Stimulated activated CD8-positive, alpha-beta memory T cell treated with anti-CD3 and anti-CD28 coated beads, Interleukin-4, amount 100 ng/mL, for 1 hour (primary cell): ENCODE data around the gene CACNG1.
"Not testable (repeated sequence)": the region's sequence is repeated elsewhere in the genome, so short reads cannot be mapped to it uniquely, and the experiment has no call there.

Experiments
- DNase-seq, 2 donors: peaks; one replicate each; pipeline ENCODE4 v3.0.0-alpha.2; 2020; ENCODE audit warnings: low read depth in 2 of 2, low spot score in 1 of 2

Gene CACNG1

DNA sequence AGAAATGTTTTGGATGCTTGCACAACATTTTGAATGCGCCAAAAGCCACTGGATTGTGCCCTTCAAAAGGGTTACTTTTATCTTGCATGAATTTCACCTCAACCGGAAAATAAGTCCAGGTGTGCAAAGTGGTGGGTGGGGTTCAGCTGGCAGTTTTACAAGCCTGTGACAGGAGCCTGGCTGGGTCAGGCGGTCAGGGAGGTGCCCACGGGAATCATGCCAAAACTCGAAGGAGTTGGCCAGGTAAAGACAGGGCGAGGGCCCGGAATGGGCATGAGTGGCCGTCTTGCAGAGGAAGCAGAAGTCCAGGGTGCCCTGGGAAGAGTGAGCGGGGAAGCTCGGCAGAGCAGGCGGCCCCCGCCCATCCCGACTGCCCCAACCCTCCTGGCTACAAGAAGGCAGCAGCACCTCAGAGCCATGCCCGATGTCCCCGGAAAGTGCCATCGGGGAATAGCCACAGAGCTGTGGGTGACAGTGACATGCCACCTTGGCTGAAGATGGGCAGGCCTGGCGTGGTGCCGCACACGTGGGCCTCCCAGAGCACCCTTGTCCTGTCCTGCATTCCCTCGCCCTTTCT lies 19.1 kb upstream of the CACNG1 start:
- DNase-seq = no peak

DNA sequence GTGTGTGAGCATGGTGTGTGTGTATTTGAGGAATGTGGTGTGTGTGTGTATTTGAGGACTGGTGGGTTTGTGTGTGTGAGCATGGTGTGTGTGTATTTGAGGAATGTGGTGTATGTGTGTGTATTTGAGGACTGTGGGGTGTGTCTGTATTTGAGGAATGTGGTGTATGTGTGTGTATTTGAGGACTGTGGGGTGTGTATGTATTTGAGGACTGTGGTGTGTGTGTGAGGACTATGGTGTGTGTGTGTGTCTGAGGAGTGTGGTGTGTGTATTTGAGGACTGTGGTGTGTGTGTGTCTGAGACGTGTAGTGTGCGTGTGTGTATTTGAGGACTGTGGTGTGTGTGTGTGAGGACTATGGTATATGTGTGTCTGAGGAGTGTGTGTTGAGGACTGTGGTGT lies 18.0 kb upstream of the CACNG1 start:
- no peak for DNase-seq

DNA sequence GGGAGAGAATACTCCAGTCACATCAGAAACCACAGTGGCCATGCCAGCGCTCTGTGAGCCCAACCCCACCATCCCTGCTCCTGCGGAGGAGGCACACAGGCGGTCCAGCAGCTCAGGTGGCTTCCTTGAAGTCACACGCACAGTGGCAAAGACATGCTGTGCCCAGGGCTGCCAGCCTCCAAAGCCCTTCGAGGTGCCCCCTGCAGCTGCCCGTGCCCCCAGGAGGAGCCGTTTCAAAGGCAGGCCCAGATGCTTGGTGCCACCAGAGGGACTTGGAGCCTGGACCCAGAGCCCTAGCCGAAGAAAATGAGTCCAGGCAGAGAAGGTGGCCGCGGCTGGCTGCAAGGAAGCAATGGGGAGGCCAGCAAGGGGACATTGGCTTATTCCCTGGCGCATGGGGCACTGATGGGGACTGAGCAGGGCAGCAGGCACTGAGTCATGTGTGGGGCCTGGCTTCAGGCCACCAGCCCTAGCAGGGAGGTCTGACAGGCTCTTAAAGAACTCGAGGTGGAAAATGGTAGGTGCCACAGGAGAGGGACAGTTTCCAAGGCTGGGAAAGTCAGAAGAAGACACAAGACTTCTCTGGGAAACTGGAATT lies 17.2 kb upstream of the CACNG1 start:
- no peak for DNase-seq

DNA sequence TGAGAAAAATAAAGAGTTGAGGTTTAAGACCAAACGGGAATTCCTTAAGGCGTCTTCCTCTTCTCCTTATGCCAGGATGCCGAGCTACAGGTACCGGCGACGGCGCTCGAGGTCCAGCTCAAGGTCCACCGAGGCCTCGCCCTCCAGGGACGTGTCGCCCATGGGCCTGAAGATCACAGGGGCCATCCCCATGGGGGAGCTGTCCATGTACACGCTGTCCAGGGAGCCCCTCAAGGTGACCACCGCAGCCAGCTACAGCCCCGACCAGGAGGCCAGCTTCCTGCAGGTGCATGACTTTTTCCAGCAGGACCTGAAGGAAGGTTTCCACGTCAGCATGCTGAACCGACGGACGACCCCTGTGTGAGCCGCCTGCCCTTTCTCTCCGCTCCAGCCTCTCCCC lies 13.7 kb upstream of the CACNG1 start:
- DNase-seq = no peak

DNA sequence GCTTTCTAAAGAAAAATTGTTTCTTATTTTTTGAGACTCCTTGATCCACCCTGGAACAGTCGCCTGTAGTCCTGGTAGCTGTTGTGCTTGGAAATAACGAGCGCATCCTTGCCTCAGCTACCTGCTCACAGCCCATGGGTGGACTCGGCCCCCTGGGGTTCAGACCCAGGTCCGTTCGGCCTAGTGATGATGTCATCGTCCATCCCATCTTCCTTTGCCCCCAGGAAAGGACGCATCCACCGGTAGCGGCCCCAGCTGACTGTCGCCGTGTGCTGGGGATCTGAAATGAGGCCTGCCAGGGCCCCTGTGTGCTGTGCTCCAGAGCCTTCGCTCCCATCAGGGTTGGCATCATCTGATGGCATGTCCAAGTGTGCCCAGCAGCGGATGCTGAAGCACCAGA lies 12.0 kb upstream of the CACNG1 start:
- no peak for DNase-seq

DNA sequence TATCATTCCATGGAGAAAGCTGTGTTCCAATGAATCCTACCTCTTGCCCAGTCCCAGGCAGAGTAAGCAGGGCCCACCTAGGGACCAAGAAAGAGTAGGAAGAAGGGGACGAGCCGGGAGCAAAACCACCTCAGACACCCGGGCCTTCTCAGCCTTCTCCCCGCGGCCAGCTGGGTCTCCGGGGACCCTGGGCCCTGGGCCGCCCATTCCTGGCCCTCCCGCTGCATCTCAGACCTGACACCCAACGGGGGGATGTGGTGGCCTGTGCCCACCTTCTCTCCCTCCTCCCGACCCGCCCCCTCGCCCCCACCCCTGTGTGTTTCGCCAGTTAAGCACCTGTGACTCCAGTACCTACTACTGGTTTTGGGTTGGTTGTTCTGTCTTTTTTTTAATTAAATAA lies 11.4 kb upstream of the CACNG1 start:
- no peak for DNase-seq

DNA sequence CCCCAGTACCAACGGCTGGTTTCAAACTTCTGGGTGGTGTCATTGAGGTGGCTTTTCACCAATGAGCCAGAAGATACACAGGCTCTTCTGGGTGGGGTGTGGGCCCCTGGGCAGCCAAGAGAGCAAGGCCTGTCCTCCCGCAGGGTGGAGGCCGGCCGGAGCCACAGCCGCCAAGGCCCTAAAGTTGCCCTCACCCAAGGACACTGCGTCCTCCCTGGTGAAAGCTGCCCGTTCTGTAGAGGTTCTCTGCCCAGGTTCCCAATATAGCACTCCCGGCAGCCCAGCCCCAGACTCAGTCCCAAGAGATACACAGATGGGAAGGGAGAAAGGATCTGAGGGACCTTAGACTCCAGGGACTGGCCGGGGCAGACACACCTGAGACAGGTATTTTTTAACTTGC lies 10.7 kb upstream of the CACNG1 start:
- DNase-seq = no peak

DNA sequence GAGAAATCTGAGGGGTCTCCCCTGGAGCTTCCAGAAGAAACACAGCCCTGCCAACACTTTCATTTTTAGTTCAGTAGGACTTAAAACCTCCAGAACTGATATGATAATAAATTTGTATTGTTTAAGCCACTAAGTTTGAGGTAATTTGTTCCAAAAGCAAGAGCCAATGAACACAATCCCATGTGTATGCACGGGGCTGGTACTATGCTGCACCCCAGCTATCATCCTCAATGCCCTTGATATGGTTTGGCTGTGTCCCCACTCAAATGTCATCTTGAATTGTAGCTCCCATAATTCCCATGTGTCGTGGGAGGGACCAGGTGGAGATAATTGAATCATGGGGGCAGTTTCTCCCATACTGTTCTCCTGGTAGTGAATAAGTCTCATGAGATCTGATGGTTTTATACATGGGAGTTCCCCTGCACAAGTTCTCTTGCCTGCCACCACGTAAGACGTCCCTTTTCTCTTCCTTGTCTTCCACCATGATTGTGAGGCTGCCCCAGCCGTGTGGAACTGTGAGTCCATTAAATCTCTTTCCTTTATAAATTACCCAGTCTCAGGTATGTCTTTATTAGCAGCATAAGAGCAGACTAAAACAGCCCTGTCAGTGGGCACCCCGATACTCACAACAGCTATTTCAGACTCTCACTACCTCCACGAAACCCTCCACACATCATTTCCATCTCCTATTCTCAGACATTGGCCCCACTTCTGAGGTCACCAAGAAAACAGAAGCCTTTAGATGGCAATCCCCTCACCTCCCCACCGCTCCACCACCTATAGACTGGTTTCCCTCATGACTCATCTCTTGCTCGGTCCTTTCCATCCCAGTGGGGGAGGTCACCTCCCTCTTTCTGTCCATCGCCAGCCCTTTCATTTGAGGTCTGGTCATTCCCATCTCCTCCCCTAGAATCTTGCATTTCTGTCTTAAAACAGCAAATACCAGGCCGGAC lies 8.9 kb upstream of the CACNG1 start:
- DNase-seq = no peak

DNA sequence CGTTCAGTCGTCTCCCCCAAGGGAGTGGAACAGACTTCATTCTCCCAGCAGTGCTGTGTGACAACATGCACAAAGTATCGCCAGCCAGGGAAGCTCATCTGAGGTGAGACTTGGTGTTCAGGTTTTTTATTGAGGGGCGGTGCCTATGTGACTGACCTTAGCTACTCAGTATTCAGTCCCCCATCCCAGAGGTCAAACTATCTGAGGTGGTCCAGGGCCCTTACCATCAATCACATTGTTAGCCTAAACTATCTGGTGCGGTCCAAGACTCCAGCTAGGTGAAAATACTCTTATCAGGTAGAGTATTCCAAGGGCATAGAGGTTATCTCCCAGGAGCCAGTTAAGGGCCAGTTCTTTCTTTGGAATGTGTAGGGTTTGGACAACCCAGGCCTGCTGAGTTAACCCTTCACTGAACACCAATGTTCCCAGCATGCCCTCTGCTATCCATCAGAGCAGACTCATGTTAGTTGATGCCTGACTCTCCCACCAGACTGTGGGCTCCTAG lies 5.4 kb upstream of the CACNG1 start:
- DNase-seq = no peak

DNA sequence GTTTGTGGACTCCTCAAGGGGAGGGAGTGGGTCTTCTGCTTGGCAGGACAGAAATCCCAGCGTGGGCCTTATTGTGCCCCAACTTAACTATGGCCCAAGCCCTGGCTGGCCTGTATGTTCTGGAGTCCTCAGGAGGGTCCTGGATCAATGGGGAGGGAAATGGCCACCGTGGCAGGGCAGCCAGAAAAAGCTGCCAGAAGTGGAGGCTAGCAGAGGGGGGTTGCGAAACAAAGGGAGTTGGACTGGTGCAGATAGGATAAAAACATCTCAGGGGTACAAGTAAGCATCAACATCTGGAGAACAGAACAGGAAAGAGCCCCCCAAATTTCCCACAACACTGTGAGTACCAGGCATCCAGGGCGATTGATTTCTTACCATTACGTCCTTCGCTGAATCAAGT lies 3.7 kb upstream of the CACNG1 start:
- no peak for DNase-seq

DNA sequence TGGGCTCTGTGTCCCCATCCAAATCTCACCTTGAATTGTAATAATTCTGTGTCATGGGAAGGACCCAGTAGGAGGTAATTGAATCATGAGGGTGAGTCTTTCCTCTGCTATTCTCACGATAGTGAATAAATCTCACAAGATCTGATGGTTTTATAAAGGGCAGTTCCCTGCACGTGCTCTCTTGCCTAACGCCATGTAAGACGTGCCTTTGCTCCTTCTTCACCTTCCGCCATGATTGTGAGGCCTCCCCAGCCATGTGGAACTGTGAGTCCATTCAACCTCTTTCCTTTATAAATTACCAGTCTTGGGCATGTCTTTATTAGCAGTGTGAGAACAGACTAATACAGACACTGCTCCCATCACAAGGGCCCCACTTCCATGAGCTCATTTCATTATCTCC lies 3.2 kb upstream of the CACNG1 start:
- not testable (repeated sequence) for DNase-seq

DNA sequence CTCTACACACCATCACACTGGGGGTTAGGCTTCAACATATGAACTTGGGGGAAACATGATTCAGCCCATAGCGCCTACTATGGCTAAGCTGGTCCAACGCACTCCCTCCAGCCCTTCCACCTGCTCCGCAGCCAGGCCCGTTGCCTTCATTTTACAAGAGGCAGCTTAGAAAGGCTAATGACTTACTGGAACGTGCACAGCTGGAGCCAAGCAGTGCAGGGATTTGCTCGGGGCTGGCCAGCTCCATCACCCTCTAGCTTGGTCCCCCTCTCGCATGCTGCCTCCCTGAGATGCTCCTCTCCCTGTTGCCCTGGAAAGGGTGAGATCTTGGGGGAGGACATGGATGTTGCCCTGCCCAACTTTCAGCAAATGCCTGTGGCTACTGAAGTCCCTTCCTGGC lies 2.8 kb upstream of the CACNG1 start:
- DNase-seq = no peak

DNA sequence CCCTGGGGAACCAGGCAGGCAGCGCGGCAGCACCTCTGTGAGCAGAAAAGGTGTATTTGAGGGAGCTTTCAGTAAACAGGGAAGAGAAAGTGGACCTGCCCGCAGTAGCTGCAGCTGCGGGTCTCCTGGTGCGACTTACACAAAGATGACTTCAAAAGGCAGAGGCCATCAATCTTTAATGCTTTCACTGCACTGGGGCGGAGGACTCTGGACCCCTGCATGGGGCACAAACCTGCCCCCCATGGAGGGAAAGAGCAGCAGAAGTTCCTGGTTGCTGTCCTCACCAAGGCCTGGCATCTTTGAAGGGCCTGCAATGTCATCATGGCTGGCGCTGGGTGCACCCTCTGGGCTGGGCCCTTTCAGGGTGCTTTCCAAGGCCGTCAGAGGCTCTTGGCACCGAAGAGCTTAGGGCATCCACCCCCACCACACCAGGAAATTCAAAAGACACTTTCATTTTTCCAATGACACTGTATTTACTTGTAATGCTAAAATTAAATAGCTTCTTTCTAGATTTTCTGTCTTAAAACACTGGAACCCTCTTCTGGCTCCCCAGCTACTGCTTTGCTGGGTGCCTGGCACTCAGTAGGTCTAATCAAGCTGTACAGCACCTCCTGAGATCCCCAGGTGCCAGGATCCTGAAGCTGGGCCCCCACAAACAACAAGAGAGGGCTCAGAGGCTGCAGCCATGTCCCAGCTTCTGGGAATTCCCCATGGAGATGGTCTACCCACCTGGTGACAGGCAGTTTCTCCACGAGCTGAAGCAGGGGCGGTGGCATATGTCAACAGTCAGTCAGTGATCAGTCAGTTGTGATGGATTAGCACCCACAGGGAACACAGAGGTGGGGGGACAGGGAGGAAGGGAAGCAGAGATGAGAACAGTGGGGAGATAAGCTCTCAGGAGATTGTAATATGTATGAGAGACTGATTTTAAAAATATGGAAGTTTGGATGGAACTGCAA lies 2.1 kb upstream of the CACNG1 start:
- no peak for DNase-seq

DNA sequence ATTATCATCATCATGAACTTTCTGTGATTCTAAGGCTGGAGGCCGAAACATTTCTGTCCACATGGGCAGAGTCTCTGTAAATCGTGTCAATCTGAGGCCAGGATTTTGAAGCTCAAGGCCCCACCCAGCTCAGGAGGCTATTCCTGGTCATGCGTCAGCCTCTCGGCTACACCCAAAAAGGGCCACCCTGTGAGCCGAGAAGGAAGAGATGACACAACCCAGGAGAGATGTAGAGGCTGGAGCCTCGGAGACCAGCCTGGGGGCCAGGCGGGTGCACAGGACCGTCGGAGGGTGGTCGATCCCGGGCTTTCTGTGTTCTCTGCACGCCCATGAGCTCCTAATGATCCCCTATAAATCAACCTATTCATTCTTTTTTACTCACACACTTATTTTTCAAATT lies 1.1 kb upstream of the CACNG1 start:
- DNase-seq = no peak

DNA sequence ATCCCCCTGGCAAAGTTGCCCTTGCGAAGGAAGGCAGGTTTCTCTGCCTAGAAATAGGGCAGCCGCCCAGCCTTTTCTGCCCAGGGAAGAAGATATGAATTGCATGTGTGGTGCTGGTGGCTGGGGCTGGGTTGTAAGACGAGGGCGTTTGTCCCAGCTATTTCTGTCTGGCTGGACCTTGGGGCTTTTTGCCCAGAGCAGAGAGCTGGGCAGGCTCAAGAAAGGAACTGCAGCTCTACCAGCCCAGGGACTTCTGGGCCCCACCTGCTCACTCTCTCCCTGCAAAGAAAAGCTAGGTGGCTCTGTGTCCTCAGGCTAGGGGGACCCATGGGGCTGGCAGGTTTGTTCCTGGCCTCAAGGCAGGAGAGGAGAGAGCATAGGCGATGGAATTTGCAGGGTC lies 586 bp downstream of the CACNG1 start:
- no peak for DNase-seq

DNA sequence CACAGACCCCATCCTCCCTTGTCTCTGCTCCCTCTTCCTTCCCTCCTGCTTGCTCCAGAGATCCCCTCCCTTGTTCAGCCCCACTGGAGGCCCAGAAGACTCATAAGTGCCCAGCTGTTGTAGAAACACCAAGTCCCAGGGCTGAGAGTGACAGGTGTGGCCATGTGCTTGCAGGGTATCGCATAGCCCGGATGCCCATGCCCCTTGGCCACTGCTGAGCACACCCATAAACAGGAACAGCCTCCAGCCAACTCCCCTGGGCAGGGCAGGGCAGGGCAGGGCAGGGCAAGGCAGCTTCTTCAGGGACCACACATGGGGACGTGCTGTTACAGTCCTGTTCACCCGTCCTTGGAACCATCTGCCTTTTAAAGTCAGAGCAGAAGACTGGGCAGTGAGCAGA lies 2.0 kb downstream of the CACNG1 start:
- DNase-seq = no peak

DNA sequence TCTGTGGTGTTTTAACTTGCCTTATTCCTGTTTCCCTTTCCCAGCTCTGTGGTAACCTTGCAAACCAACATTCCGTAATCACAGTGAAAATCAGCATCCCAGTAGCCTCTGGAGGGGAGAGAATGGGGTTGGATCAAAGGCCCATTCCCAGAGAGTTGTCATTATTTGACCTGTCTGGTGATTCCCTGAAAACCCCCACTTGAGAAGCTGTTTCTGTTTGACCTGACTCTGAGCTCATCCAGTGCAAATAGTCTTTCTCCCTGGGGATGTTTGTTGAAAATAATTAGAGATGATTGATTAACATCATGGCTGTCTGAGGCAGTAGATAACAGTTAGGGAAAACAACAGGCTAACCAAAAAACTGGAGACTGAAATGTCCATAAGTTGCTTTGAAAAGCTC lies 3.0 kb downstream of the CACNG1 start:
- no peak for DNase-seq

DNA sequence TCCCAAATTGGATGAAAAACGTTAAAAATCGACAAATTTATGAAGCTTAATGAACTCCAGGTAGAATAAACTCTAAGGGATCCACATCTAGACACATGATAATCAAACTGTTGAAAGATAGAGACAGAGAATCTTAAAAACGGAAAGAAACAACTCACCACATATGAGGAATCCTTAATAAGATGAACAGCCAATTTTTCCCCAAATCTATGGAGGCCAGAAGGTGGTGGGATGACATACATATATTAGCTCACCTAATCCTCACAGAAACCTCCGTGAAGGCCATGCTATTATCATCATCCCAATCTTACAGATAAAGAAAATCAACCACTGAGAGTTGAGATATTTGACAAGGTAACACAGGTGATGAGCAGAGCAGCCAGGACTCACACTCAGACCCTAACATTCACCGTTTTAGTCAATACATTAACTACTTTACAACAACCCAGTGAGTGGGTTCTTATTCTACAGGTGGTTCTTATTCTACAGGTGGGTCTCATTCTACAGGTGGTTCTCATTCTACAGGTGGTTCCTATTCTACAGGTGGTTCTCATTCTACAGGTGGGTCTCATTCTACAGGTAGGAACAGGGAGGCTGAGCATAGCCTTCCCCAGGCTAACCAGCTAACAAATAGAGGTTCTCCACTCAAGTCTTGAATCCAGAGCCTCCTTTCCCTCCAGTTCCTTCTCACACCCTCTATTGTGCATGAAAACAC lies 4.8 kb downstream of the CACNG1 start:
- no peak for DNase-seq

DNA sequence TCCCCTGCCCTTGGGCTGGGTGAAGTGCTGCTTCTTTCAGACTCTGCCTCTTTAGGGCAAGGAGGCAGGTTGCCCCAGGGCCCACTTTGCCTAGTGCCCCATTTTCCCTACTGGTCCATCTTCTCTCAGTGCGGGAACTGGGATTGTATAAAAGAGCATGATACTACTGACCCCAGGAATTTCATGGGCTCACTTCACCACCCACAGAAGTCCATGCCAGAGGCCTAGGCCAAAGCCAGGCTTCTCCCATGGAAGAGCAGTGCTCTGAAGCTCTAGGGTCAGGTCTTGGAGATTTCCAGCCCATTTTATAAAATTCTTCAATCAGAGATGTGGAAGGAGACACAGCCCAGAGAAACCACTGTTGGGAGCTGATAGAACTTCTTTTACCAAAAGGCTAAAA lies 5.7 kb downstream of the CACNG1 start:
- no peak for DNase-seq

DNA sequence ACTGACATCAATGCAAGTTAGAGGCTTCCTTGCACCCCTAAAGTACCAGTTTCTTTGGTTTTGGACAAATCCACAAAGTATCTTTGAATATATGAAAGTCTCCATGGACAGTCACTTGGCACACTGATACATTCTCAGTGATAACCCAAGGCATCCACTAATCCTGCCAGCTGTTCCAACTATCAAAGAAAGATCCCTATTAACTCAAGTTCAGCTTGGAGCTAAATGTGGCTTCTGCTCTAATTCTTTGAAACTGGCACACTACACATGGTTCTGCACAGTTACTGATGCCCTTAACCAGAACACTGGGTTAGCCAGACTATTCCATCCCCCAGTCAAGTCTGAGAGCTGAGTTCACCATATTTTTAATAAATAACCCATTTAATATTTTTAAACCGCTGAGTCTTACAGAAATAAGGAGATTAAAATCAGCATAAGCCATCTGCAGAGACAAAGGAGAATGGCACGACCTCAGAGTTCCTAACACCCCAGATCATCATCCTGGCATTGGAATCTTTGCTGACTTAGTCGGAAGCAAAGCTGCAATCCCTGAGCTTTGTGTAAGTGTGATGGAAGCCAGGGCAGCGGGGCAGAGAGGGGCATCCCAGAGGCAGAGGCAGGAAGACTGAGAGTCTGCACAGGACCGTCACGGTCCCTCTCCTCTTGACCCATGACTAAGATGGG lies 6.3 kb downstream of the CACNG1 start:
- no peak for DNase-seq
